ENCODE results near the gene TOX3.

- TF ChIP-seq, protein P1, sequence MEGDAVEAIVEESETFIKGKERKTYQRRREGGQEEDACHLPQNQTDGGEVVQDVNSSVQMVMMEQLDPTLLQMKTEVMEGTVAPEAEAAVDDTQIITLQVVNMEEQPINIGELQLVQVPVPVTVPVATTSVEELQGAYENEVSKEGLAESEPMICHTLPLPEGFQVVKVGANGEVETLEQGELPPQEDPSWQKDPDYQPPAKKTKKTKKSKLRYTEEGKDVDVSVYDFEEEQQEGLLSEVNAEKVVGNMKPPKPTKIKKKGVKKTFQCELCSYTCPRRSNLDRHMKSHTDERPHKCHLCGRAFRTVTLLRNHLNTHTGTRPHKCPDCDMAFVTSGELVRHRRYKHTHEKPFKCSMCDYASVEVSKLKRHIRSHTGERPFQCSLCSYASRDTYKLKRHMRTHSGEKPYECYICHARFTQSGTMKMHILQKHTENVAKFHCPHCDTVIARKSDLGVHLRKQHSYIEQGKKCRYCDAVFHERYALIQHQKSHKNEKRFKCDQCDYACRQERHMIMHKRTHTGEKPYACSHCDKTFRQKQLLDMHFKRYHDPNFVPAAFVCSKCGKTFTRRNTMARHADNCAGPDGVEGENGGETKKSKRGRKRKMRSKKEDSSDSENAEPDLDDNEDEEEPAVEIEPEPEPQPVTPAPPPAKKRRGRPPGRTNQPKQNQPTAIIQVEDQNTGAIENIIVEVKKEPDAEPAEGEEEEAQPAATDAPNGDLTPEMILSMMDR (IDR thresholded peaks at IDR 0.05): no peak
- no peak for TF ChIP-seq POLR2A (IDR thresholded peaks at IDR 0.05)
Observed at GRCh38 chr16:52455549-52456277, 91.2 kb downstream of the TOX3 start.

All from upper lobe of left lung (tissue), 4 donors.